HepG2 (cell line): ENCODE data around the gene TGIF1. TPM values are rescaled to one million over a fixed set of nuclear protein-coding genes. Genes with fewer than 3 reads are reported as not detected.

Experiments used
- AGO2 ChIP-seq: fragments of 200-400 bp; formaldehyde crosslinking; optimal IDR thresholded peaks from 2 replicates; pipeline ENCODE3; 2017; ENCODE audit warnings: mild to moderate bottlenecking, low read depth, low read length, moderate library complexity
- BORCS8-MEF2B ChIP-seq: sonication (generic); formaldehyde crosslinking; IDR thresholded peaks from 2 replicates; pipeline ENCODE4 v1.8.0; 2022; ENCODE audit warnings: mild to moderate bottlenecking, missing genetic modification reagents
- HDAC1 ChIP-seq: sonication (generic); formaldehyde crosslinking; IDR thresholded peaks from 2 replicates; pipeline ENCODE4 v1.5.1; 2020; ENCODE audit warnings: mild to moderate bottlenecking, missing genetic modification reagents
- KDM5B ChIP-seq: sonication (generic); formaldehyde crosslinking; IDR thresholded peaks from 2 replicates; pipeline ENCODE4 v1.4.0; 2020; ENCODE audit warnings: missing genetic modification reagents, mild to moderate bottlenecking, borderline replicate concordance
- MATR3 ChIP-seq: sonication (generic); formaldehyde crosslinking; IDR thresholded peaks from 2 replicates; pipeline ENCODE4 v1.4.0; 2020; ENCODE audit warnings: missing genetic modification reagents
- MAZ ChIP-seq, 2 experiments: sonication (generic) in 1 of 2; formaldehyde crosslinking in 1 of 2; IDR thresholded peaks; 2 replicates each; pipeline versions ENCODE4 v1.5.0 to v1.6.1; 2012 to 2020; ENCODE audit warnings: low read depth in 2 of 2, mild to moderate bottlenecking in 2 of 2, borderline replicate concordance in 1 of 2, improper control_type of control experiment in 1 of 2, low read length in 1 of 2, missing genetic modification reagents in 1 of 2, moderate library complexity in 1 of 2
- NKX3-1 ChIP-seq: sonication (generic); formaldehyde crosslinking; IDR thresholded peaks from 2 replicates; pipeline ENCODE4 v1.5.0; 2020; ENCODE audit warnings: missing genetic modification reagents
- PAWR ChIP-seq: sonication (generic); formaldehyde crosslinking; IDR thresholded peaks from 2 replicates; pipeline ENCODE4 v1.4.0; 2020; ENCODE audit warnings: missing genetic modification reagents, mild to moderate bottlenecking, borderline replicate concordance
- PCBP1 ChIP-seq: fragments of 200-400 bp; formaldehyde crosslinking; IDR thresholded peaks from 2 replicates; pipeline ENCODE4 v1.6.1; 2017; ENCODE audit warnings: mild to moderate bottlenecking, low read depth, low read length, borderline replicate concordance
- RORA ChIP-seq: sonication (generic); formaldehyde crosslinking; IDR thresholded peaks from 2 replicates; pipeline ENCODE4 v1.5.0; 2020; ENCODE audit warnings: mild to moderate bottlenecking, missing genetic modification reagents, moderate library complexity
- SP140L ChIP-seq: sonication (generic); formaldehyde crosslinking; IDR thresholded peaks from 2 replicates; pipeline ENCODE4 v1.4.0; 2020; ENCODE audit warnings: missing genetic modification reagents, borderline replicate concordance
- TBX2 ChIP-seq: sonication (generic); formaldehyde crosslinking; IDR thresholded peaks from 2 replicates; pipeline ENCODE4 v1.5.0; 2020; ENCODE audit warnings: missing genetic modification reagents, mild to moderate bottlenecking, borderline replicate concordance
- TRIM24 ChIP-seq: sonication (generic); formaldehyde crosslinking; IDR thresholded peaks from 2 replicates; pipeline ENCODE4 v1.8.0; 2022; ENCODE audit warnings: mild to moderate bottlenecking, missing genetic modification reagents
- ZMYM2 ChIP-seq: sonication (generic); formaldehyde crosslinking; IDR thresholded peaks from 2 replicates; pipeline ENCODE4 v1.8.0; 2022; ENCODE audit warnings: mild to moderate bottlenecking, missing genetic modification reagents
- ZNF138 ChIP-seq: sonication (generic); formaldehyde crosslinking; IDR thresholded peaks from 2 replicates; pipeline ENCODE4 v1.5.0; 2020; ENCODE audit warnings: mild to moderate bottlenecking, low read depth, missing genetic modification reagents
- ZNF460 ChIP-seq: sonication (generic); formaldehyde crosslinking; IDR thresholded peaks from 2 replicates; pipeline ENCODE4 v1.5.1; 2020; ENCODE audit warnings: missing genetic modification reagents, mild to moderate bottlenecking, borderline replicate concordance
- ZNF530 ChIP-seq: sonication (generic); formaldehyde crosslinking; IDR thresholded peaks from 2 replicates; pipeline ENCODE4 v1.5.0; 2020; ENCODE audit warnings: low read depth, mild to moderate bottlenecking, missing genetic modification reagents
- ZNF800 ChIP-seq: sonication (generic); formaldehyde crosslinking; IDR thresholded peaks from 2 replicates; pipeline ENCODE4 v1.4.0; 2020; ENCODE audit warnings: missing genetic modification reagents
- polyA plus RNA-seq, 8 experiments: library from polyadenylated mRNA; depleted of rRNA in 3 of 8; stranded (reverse) in 7 of 8; unstranded in 1 of 8; fragments of >200 nt; fragmentation: Illumina TruSeq in 4 of 8; extraction: Trizol in 4 of 8; gene quantifications; 2 replicates each; pipeline versions ENCODE4 v1.2.1 to v1.2.3, GENCODE V29; 2011 to 2016; ENCODE audit warnings: low read depth in 4 of 8, missing spikeins in 1 of 8, mixed read lengths in 1 of 8; ENCODE audit not compliant: insufficient read depth in 1 of 8
- total RNA-seq, 5 experiments: library from RNA; depleted of rRNA; stranded (reverse); fragments of >200 nt; fragmentation: Illumina TruSeq; extraction: Trizol; gene quantifications; 2 replicates each; pipeline ENCODE4 v1.2.3, GENCODE V29; 2016; ENCODE audit warnings: low read depth in 1 of 5
- TF ChIP-seq, protein P1 (sequence below): sonication (generic); formaldehyde crosslinking; IDR thresholded peaks from 2 replicates; pipeline ENCODE4 v1.5.1; 2020; ENCODE audit warnings: mild to moderate bottlenecking, missing genetic modification reagents, moderate library complexity

The TGIF1 gene
- total and polyA plus RNA-seq, 2 of the 13 experiments (the other 11 are each of a cell fraction or from before 2014, with no cell fraction given) = 50.0 to 76.1 TPM

- TF ChIP-seq KDM5B = peak; percentile 35; the same call in 1 of the 2 replicates
- TF ChIP-seq ZMYM2 (CRISPR knock-in tag) = no peak
- no peak for TF ChIP-seq MATR3
- TF ChIP-seq RORA (CRISPR knock-in tag) = no peak
- TF ChIP-seq HDAC1 (CRISPR knock-in tag) = no peak
- no peak for TF ChIP-seq ZNF460 (CRISPR knock-in tag)
- TF ChIP-seq ZNF138 = no peak
- no peak for TF ChIP-seq BORCS8-MEF2B
- no peak for TF ChIP-seq NKX3-1
- no peak for TF ChIP-seq TBX2 (CRISPR knock-in tag)
- no peak for TF ChIP-seq PAWR (CRISPR knock-in tag)
- peak; percentile 82; the same call in 1 of the 2 replicates for TF ChIP-seq ZNF800 (CRISPR knock-in tag)
- TF ChIP-seq MAZ (IDR thresholded peaks at IDR 0.05; ENCODE audit: borderline replicate concordance, low read depth, low read length) = no peak
- no peak for TF ChIP-seq MAZ (CRISPR knock-in tag; IDR thresholded peaks at IDR 0.05; ENCODE audit: low read depth)
- no peak for TF ChIP-seq SP140L (CRISPR knock-in tag)
- TF ChIP-seq, protein P1, sequence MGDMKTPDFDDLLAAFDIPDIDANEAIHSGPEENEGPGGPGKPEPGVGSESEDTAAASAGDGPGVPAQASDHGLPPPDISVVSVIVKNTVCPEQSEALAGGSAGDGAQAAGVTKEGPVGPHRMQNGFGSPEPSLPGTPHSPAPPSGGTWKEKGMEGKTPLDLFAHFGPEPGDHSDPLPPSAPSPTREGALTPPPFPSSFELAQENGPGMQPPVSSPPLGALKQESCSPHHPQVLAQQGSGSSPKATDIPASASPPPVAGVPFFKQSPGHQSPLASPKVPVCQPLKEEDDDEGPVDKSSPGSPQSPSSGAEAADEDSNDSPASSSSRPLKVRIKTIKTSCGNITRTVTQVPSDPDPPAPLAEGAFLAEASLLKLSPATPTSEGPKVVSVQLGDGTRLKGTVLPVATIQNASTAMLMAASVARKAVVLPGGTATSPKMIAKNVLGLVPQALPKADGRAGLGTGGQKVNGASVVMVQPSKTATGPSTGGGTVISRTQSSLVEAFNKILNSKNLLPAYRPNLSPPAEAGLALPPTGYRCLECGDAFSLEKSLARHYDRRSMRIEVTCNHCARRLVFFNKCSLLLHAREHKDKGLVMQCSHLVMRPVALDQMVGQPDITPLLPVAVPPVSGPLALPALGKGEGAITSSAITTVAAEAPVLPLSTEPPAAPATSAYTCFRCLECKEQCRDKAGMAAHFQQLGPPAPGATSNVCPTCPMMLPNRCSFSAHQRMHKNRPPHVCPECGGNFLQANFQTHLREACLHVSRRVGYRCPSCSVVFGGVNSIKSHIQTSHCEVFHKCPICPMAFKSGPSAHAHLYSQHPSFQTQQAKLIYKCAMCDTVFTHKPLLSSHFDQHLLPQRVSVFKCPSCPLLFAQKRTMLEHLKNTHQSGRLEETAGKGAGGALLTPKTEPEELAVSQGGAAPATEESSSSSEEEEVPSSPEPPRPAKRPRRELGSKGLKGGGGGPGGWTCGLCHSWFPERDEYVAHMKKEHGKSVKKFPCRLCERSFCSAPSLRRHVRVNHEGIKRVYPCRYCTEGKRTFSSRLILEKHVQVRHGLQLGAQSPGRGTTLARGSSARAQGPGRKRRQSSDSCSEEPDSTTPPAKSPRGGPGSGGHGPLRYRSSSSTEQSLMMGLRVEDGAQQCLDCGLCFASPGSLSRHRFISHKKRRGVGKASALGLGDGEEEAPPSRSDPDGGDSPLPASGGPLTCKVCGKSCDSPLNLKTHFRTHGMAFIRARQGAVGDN (CRISPR knock-in tag) = peak; percentile 15; the same call in 1 of the 2 replicates
- TF ChIP-seq AGO2 = no peak
- TF ChIP-seq TRIM24 (CRISPR knock-in tag) = no peak
- no peak for TF ChIP-seq PCBP1
- TF ChIP-seq ZNF530 (CRISPR knock-in tag) = no peak
These were observed 48.9 kb downstream of the TGIF1 start (continued) for GRCh38 chr18:3498698-3499471.
